ENCODE measurements around the gene PMPCA. TPM values are rescaled to one million over a fixed set of nuclear protein-coding genes. Genes with fewer than 3 reads are reported as not detected.

The PMPCA gene
- total RNA-seq, 1 experiment from 2014 or later, result 104 TPM

DNA sequence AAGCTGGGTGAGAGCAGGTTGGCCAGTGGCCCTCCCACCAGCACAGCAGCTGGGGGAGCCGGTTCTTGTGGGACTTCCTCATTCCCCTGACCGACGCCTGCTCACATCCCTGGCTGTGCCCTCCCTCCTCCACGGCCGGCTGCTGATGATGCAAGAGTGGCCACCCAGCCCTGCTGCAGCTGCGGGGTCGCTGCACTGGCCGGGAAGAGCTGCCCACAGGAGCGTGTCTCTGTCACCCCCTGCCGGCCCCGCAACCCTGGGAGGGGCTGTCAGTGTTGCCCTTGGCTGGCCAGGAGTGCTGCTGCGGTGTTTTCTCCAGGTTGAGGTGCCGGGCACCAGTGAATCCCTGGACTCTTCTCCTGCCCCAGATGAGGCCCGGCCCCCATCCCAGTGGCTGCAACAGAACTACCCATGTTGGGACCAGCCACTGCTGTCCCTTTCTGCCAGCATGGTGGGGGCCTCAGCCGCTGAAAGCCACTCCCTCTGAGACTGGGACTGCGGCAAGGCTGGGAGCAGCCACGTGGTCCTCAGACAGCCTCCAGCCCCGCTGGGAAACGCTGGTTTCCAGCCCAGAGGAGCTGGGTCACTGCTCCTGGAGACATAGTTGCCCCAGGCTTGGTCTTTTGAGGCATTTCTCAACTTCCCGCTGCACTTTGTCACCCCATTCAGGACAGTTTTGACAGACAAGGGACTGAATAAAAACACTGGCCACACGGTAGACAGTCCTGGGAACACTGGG is 37.7 kb upstream of the PMPCA start:
- DNase-seq (ENCODE audit: low read depth), result no peak

DNA sequence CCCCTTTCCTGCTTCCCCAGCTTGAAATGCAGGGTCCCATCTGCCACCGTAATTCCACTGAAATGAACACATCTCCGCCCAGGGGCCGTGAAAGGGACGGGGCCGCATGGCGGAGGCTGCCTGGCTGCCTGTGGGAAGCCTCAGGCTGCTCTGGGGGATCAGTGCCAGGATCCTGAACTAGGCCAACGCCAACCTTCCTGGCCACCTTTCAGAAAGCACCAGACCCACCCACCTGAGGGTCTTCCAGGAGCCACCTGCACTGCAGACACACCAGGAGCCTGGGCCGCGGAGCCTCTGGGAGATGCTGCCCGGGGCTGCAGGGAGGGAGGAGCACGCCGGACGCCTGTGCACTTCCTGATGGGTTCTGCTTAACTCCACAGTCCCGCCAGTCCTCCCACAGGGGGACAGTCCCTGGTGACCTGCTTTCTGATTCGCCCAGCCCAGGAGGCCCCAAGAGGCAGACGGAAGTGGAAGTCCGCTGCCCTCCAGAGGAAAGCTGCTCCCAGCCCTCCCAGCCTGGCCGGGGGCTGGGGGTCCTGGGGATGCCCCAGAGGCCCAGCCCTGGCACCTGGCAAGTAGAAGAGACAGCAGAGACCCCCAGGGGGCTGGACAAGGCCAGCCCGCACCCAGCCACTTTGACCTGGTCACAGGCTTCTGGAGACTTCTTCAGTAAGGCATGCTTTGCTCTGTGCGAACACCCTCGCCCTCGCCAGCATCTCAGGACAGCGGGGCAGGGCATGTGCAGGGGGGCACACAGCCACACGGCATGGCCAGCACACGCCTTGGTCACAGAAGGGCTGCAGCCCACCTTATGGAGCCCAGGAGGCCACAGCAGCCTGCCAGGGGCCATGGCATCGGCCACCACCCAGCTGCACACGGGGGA is 36.9 kb upstream of the PMPCA start, which contains the start of gene CARD9:
Gene CARD9 (minus strand): TSS at position 370 of the 883 bp plus-strand sequence. CDS start 1,591 bp downstream, outside the sequence.
- DNase-seq (ENCODE audit: low read depth), result no peak

DNA sequence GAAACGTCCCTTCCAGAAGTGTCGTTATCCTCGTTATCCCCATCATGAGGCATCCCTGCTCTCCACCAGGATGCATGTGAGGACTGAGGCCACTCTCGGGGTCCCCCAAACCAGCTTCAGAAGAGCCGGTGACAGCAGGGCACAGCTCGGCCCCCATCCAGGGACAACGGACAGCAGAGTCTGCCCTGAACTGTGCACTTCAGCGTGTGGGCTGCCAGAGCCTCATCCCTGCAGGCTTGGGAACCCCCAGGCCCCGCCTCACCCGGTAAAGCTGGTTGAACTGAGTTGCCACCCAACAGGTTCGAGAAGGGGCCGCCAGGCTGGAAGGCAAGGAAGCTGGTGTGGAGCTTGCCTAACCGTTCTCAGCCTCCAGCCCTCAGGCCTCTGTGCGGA is 36.3 kb upstream of the PMPCA start:
- DNase-seq (ENCODE audit: low read depth), result no peak

DNA sequence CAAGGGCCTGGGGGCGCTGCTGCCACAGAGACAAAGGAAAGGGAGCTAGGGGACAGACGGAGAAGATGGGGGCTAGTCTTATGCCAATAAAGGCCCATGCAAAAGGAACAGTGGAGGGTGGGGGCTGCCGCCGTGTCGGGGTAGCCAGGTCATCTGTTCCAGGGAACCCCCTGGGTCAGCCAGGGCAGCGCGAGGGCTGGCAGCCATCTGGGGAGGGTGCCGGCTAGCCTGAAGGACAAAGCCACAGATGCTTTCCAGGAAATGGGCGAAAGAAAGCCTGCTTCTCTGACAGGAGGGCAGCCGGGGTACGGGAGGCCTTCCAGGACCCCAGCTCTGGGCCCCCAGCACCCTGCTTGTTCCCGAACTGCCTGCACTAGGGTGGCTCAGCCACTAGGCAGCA is 35.4 kb upstream of the PMPCA start:
- no peak for DNase-seq (ENCODE audit: low read depth)

DNA sequence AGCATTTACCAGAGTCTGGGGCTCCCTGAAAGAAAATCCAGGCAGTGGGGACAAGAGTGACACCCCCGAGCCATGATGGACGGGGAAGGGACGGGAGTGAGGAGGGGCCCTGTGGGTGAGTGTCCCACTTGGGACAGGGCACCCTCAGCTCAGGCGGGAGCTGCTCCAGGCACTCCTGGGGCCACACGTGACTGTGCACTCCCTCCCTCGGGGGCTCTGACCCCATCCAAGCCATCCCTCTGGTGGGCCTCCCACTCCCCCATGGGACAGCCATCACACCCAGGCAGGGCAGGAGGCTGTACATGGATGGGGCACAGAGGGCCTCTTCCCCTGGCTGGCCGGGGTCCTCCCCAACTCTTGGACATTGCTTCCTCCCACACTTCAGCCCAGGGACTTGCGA is 34.0 kb upstream of the PMPCA start:
- DNase-seq (ENCODE audit: low read depth), result no peak

DNA sequence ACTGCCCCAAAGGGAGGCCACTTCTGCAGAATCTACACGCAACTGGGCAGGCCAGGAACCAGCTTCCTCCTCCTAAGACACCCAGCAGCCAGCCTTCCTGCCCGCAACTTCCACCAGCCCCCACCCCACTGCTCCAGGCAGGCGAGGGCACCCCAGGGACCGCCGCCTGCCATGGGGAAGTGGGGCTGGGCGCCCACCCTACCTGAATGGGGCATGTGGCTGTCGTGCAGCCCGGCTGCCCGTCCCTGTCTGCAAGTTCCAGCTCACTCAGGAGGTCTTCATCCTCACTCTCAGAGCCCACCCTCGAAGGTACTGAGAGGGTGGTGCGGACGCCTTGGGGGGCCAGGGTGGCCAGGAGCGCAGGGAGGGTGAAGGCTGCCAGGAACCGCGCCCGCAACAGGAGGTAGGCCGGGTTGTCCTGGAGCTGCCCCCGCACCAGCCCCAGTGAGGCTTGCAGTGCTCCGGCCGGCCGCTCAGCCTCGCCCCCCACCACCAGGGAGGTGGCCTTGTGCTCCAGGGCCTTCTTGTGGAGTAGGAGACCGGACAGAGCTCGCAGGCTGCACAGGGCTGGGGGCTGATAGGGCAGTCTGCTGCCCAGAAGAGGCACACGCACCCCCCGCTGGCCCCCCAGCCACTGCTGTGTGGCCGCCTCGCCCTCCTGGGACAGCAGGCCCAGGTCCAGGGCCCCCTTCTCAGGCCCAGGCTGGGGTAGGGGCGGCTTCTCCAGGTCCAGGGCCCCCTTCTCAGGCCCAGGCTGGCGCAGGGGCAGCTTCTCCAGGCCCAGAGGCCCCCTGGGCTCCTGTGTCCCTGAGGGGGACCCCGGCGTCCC is 32.9 kb upstream of the PMPCA start:
- no peak for DNase-seq (ENCODE audit: low read depth)

DNA sequence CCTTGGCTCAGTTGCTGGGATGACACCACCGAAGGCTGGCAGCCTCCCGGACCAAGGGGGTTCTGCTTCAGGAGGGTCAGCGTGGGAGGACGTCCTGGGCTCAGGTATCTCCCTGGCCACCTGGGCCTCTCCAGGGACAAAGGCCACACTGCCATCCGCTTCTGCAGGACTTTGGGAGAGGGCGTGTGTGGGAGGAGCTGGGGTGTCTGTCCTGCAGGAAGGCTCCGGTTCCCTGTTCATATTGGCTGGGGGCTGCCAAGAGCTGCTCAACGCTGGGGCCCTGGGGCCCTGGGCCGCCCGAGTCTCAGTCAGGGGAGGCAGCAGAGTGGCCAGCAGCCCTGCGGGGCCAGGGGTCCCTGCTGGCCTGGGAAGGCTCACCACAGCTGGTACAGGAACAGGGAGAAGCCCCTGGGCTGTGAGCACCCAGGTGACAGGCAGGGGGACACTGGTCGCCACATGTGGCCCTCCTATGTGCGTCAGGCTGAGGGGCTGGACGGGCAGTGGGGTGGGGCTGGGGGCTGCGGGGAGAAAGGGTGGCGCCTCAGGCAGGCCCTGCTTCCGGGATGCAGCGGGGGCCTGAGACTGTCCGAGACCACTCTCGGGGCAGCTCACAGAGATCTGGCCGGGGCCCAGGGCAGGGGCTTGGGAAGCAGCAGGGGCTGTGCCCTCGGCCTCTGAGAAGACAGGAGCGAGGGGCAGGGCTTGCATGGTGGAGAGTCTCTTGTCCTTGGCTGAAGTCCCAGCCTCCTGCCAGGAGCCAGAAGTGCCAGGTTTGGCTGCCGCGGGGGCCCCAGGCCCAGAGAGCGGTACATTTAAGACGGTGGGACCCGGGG is 32.1 kb upstream of the PMPCA start:
- DNase-seq (ENCODE audit: low read depth), result no peak

DNA sequence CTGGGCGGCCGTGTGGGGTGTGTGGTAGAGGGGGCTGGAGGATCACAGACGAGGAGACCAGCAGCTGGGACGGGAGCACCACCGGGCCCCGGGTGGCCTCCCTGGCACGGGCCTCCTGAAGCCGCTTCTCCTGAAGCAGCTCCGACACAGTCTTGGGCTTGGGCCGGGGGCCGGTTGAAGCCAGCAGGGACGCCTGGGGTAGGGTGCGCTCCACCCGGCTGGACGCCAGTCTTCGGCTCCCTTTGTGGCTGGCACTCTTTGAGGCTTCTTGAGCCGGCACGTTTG is 31.5 kb upstream of the PMPCA start:
- no peak for DNase-seq (ENCODE audit: low read depth)

DNA sequence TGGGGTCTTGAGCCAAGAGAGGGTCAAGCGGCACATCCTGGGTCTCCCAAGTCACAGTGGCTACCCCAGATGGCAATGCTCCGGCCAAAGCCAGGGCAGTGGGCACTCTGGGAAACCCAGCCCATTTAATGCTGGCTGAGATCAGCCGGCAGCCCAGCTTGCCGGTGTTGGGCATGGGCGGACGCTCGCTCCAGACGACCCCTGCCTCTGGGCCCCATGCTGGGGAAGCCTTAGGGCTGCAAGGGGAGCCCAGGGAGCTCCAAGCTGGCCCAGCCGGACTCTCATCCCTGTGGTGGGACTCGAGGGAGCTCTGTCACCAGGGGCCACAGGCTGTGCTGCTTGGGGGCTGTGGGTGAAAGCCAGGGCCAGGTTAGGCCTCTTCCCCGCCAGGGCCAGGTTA is 31.1 kb upstream of the PMPCA start:
- DNase-seq (ENCODE audit: low read depth), result no peak

DNA sequence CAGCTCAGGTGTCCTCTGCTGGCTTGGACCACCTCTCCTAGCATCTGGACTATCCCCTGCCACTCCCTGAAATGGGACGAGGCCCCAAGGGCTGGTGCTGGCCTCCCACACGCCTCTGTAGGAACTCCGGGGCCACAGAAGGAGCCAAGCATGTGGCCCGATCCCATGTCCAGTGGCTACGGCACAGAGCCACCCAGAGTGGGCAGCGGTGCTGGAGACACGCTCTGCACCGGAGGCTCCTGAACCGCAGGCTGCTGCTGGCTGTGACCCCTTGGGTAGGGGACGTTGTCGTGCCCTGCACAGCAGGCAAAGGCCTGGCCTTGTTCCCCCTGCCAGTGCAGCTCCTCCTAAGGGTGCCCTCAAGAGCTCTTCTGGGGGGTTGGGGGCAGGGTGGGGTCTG is 30.6 kb upstream of the PMPCA start:
- no peak for DNase-seq (ENCODE audit: low read depth)

DNA sequence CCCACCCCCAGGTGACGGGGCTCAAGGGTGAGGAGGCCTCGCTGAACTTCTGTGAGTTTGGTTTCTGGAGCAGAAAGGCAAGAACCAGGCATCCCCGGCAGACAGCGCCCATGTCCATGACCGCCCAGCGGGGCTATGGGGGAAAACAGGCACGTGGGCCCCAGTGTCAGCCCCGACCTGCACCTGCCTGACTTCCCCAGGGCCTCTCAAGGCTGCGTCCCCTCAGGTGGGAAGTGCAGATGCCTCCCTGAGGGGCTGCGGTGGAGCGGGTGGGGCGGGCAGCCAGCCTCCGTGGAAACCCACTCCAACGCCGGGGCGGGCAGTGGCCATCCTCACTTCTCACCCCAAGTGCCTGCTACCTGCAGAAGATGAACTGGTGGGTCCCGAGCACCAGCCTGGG is 30.1 kb upstream of the PMPCA start:
- DNase-seq (ENCODE audit: low read depth), result no peak

DNA sequence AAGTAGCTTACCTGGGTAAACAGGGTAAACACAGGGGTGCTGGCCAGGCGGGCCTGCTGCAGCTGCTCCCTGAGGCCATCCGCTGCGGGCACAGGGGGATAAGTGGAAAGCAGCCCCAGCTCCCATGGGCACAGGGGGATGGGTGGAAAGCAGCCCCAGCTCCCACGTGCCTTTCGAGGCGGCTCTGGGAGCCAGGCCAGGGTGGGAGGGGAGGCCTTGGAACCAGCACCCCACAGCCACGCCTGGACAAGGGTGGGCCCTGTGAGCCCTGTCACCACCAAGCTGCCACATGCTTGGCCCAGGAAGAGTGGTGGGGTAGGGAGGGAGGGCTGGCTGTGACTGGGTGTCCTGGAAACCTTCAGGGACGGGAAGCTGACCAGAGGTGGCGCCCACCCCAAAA is 29.1 kb upstream of the PMPCA start:
- DNase-seq (ENCODE audit: low read depth), result no peak

DNA sequence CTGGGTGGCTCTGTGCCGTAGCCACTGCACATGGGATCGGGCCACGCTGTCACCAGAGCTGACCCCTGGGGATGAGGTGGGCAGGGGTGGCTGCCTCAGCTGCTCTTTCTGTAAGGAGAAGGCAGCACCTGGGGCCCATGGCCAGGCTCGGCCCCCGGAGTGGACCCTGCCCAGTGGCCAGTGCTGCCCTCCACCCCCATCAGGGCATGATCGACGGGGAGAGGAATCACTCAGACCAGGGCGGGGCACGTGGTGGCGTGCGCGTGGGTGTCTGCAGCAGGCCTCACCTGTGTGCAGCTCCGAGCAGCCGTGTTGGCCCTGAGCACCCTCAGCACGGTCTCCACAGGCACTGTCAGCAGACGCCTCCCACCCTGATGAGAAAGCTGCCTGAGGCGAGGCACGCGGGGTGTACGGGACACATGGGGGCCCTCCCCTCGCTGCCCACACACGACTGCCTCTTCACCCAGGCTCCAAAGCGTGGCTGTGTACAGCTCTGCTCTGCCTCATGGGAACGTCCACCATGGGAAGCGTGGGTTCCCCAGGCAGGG is 28.4 kb upstream of the PMPCA start:
- DNase-seq (ENCODE audit: low read depth), result no peak

DNA sequence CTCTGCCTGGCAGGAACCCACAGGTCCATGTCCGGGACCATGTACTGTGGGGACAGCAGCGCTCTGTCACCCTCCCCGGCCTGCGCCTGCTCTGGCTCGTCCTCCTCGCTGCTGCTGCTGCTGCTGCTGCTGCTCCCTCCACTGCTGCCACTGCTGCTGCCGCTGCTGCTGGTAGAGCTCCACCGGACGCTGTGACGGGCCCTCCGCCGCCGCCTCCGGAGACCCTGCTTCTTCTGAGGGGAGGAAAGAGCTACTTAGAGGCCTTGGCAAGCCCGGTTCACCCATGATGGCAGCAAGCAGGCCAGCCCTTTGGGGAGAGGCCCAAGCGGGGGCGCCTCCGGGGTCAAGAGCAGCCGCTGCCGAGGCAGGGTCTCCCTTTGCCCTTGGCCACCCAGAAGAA is 27.0 kb upstream of the PMPCA start:
- DNase-seq (ENCODE audit: low read depth), result no peak

DNA sequence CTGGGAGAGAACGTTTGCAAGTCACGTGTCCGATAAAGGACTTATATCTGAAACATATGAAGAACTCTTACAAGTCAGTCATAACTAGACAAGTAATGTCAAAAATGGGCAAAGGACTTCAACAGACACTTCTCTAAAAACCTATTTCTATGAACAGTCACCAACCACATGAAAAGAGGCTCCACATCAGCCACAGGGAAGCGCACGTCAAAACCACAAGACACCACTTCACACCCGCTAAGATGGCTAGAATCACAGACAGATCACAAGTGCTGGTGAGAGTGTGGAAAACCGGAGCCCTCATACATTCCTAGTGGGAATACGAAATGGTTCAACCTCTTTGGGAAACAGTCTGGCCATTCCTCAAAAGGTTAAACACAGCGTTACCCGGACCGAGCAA is 25.4 kb upstream of the PMPCA start:
- DNase-seq (ENCODE audit: low read depth), result no peak

DNA sequence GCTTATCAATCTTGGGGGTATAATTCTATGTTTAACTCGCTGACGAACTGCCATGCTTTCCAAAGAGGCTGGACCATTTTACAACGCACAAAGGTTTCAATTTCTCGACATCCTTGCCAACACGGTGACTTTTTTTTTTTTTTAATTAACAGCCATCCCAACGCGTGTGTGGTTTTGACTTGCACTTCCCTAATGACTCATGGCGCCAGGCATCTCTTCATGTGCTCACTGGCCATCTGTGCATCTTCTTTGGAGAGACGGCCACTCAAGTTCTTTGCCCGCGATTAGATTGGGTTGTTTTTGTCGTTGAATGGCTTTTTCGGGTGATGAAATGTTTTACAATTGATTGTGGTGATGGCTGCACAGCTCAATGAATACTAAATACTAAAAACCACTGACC is 24.4 kb upstream of the PMPCA start:
- DNase-seq (ENCODE audit: low read depth), result no peak

DNA sequence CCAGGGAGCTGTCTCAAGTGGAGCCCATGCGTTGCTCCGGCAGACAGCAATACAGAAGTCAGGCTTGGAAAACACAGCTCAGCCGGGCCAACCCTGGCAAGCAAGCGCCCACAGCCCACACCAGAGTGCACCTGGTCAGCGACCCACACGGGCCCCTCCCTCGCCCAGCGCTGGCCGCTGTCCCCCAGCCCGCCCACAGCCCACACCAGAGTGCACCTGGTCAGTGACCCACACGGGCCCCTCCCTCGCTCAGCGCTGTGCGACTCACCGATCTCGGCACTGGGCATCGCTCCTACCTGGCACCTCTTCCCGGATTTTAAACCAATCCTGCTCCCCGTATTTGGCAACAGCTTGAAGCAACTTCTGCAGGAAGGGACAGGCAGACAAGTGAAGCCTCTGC is 23.2 kb upstream of the PMPCA start:
- DNase-seq (ENCODE audit: low read depth), result no peak

DNA sequence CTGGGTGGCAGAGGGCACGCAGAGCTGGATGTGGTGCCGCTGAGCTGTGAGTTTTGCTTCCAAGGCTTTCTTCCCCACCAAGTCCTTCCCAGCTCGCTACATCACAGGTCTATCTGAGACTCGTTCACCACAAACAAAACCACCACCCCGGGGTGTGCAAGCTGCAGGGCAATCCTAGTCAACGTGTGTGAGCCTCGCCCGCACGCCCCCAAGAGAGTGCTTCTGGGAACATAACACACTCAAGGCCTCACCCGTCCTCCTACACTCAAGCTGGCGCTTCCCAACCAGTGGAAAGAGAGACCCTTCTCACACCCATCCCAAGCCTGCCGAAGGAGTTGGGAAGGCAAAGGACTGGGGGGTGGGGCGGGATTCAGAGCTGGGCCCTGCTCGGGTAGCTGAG is 21.1 kb upstream of the PMPCA start:
- no peak for DNase-seq (ENCODE audit: low read depth)

DNA sequence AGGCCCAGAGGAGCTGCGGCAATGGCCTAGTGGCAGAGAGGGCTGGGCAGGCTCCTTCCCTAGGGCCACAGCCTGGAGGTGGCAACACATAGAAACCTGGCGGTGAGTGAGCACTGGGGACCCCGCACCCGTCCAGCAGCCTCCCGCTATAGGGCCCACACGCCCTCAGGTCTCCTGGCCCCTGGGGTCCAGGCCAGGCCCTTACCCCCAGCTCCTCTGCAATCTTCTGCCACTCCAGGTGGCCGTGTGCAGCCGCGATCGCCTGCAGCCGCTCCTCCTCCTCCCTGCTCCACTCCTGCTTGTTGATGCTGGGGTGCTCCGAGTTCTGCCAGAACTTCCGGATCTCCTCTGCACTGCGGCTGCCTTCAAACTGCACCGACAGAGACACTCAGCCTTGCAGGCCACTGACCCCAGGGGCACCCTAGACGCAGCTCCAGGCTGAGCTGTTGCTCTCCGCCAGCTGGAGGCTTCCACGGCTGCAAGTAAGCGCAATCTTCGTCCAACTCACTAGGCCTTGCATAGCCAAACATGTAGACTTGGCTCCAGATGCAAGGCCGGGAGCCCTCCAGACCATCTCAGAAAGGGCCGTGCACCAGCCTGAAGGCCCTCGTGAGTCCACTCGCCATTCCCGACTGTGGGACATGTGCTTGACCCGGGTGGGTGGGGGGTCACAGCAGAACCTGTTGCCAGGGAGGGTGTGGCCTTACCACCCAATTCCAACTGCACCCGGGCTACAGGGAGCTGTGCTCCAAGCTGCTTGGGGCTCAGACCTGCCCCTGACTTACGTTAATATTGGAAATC is 18.5 kb upstream of the PMPCA start:
- DNase-seq (ENCODE audit: low read depth), result no peak

Data from HT1080 (cell line).